IPS-NIHi7 (cell line): ENCODE measurements around the gene NACC2.
A peak's percentile ranks its signal among the peaks of the same experiment; 100 is the strongest.

Experiments used
- DNase-seq: peaks from one replicate; pipeline ENCODE4 v3.0.0; 2012; ENCODE audit warnings: mixed read lengths; ENCODE audit errors: extremely low spot score

NACC2 gene

GRCh38 chr9:136129176-136129575, 34.1 kb upstream of the NACC2 start:
- DNase-seq, result no peak

GRCh38 chr9:136128436-136128835, 33.3 kb upstream of the NACC2 start:
- DNase-seq, result no peak

GRCh38 chr9:136127313-136127712, 32.2 kb upstream of the NACC2 start:
- no peak for DNase-seq

GRCh38 chr9:136124976-136125692, 30.0 kb upstream of the NACC2 start:
- no peak for DNase-seq

- peak; percentile 79 for DNase-seq
Observed at GRCh38 chr9:136122425-136123383, 27.6 kb upstream of the NACC2 start.

GRCh38 chr9:136121801-136122200, 26.7 kb upstream of the NACC2 start:
- no peak for DNase-seq

- DNase-seq, result no peak
Observed at GRCh38 chr9:136120438-136120844, 25.4 kb upstream of the NACC2 start.

- DNase-seq, result no peak
Observed at GRCh38 chr9:136119883-136120393, 24.8 kb upstream of the NACC2 start.

- DNase-seq, result peak; percentile 72
Observed at GRCh38 chr9:136119061-136119882, 24.2 kb upstream of the NACC2 start.

GRCh38 chr9:136118320-136119060, 23.4 kb upstream of the NACC2 start, which contains the start of gene TMEM250:
Gene TMEM250 (minus strand): TSS chr9:136118875. CDS start chr9:136116900, 1,975 bp downstream.
- DNase-seq, result peak; percentile 92

GRCh38 chr9:136117916-136118319, 22.8 kb upstream of the NACC2 start:
- DNase-seq, result no peak

- no peak for DNase-seq
Observed at GRCh38 chr9:136117291-136117915, 22.3 kb upstream of the NACC2 start.

GRCh38 chr9:136116360-136117098, 21.4 kb upstream of the NACC2 start:
- DNase-seq, result no peak

- no peak for DNase-seq
Observed at GRCh38 chr9:136115641-136116359, 20.7 kb upstream of the NACC2 start.

- DNase-seq, result no peak
Observed at GRCh38 chr9:136115206-136115605, 20.1 kb upstream of the NACC2 start.

GRCh38 chr9:136114610-136115009, 19.5 kb upstream of the NACC2 start:
- DNase-seq, result no peak

- no peak for DNase-seq
Observed at GRCh38 chr9:136112541-136112940, 17.5 kb upstream of the NACC2 start.

GRCh38 chr9:136111910-136112309, 16.8 kb upstream of the NACC2 start:
- DNase-seq, result no peak

- no peak for DNase-seq
Observed at GRCh38 chr9:136111190-136111589, 16.1 kb upstream of the NACC2 start.
